GM12864 (cell line): ENCODE results near the gene SDR9C7.
"Not testable (repeated sequence)": the region's sequence is repeated elsewhere in the genome, so short reads cannot be mapped to it uniquely, and the experiment has no call there.

ENCODE experiments used
- DNase-seq: peaks from one replicate; pipeline ENCODE4 v3.0.0-alpha.2; 2011; ENCODE audit warnings: low read depth
- H3K4me3 ChIP-seq: 2 replicates; pipeline ENCODE4 v1.5.1; 2011; ENCODE audit warnings: mild to moderate bottlenecking, low read depth, low read length, control low read depth
- TF ChIP-seq, protein P1 (sequence below): IDR thresholded peaks from 2 replicates; pipeline ENCODE4 v1.5.1; 2011; ENCODE audit warnings: low read depth, mild to moderate bottlenecking, moderate library complexity, low read length, control low read depth, inconsistent platforms; ENCODE audit errors: missing control alignments

Gene SDR9C7

GRCh38 chr12:56930241-56930640 is 4.0 kb downstream of the SDR9C7 start:
- TF ChIP-seq, protein P1, sequence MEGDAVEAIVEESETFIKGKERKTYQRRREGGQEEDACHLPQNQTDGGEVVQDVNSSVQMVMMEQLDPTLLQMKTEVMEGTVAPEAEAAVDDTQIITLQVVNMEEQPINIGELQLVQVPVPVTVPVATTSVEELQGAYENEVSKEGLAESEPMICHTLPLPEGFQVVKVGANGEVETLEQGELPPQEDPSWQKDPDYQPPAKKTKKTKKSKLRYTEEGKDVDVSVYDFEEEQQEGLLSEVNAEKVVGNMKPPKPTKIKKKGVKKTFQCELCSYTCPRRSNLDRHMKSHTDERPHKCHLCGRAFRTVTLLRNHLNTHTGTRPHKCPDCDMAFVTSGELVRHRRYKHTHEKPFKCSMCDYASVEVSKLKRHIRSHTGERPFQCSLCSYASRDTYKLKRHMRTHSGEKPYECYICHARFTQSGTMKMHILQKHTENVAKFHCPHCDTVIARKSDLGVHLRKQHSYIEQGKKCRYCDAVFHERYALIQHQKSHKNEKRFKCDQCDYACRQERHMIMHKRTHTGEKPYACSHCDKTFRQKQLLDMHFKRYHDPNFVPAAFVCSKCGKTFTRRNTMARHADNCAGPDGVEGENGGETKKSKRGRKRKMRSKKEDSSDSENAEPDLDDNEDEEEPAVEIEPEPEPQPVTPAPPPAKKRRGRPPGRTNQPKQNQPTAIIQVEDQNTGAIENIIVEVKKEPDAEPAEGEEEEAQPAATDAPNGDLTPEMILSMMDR = no peak
- DNase-seq = no peak
- H3K4me3 ChIP-seq = no peak overlapping the region

DNA sequence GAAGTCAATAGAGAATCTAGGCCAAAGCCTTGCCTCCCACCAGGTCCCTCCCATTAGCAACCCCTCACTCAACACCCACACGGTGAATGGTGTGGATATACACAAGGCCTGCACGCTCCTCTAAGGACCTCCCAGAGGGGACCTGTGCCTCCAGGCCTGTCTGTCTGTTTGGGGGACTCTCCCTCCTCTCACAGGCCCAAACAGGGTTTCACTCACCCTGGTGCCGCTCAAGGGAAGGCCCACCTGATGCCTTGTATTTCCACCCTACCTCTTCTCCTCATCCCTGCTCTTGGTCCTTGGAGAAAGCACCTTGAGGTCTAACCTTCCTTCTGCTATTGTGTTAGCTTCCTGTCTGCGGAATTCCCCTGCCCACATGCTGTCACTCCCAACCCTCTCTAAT is 4.4 kb downstream of the SDR9C7 start:
- TF ChIP-seq, protein P1 = no peak
- H3K4me3 ChIP-seq = no peak overlapping the region

DNA sequence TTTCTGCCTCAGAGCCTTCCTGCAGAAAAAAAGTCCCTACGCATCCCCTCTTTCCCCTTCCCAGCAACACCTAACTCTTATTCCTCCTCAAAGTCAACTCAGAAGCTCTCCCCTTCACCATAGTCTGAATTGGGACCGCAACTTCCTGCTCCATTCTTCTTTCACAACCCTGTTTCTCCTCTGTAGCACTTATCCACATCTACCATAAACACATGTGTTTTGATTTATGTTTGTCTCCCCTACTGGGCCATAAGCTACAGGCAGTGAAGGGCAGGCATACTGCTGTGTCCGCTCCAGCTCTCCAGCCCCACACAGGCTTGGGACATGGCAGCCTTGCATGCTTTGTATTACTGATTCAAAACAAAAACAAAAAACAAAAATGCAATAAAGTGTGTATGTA is 5.9 kb downstream of the SDR9C7 start:
- no peak for DNase-seq
- TF ChIP-seq, protein P1 = no peak
- H3K4me3 ChIP-seq = no peak overlapping the region

More for the DNA sequence above, 4.4 kb downstream of the SDR9C7 start:
- DNase-seq = no peak

GRCh38 chr12:56927281-56927680 is 6.9 kb downstream of the SDR9C7 start:
- TF ChIP-seq, protein P1 = no peak
- no peak for DNase-seq

GRCh38 chr12:56922031-56922430 is 12.2 kb downstream of the SDR9C7 start:
- DNase-seq = no peak
- TF ChIP-seq, protein P1 = no peak
- no peak overlapping the region for H3K4me3 ChIP-seq

More at GRCh38 chr12:56927281-56927680, 6.9 kb downstream of the SDR9C7 start:
- no peak overlapping the region for H3K4me3 ChIP-seq

DNA sequence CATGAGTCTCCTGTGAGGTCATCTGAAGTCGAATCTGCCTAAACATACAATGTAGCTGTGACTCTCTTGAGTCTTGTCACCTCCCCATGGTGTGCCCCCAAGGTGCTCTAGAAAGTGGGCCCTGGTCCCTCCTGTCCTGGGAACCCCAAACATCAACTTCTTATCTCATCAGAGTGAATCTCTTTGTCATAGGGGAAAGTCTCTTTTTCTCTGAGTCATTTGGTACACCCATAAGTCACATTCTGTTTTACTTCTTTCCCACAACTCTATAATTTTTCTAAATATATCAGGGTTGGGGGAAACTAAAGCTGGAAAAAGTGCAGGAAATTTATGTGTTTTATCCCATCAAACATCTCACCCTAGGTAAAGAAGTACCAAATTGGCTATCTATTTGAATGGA is 12.9 kb downstream of the SDR9C7 start:
- DNase-seq = no peak
- TF ChIP-seq, protein P1 = no peak
- H3K4me3 ChIP-seq = no peak overlapping the region

- H3K4me3 ChIP-seq, DNase-seq: not testable (repeated sequence)
These were observed 16.1 kb downstream of the SDR9C7 start for GRCh38 chr12:56918139-56918538.

- no peak for DNase-seq
- TF ChIP-seq, protein P1 = no peak
- no peak overlapping the region for H3K4me3 ChIP-seq
These were observed 17.2 kb downstream of the SDR9C7 start for GRCh38 chr12:56916996-56917333.
